TTC549 (cell line): ENCODE results near the gene SLC18B1.

ENCODE experiments used
- FAIRE-seq: peaks from 2 replicates; lab custom pipeline; 2012; peaks lifted over from hg19 to GRCh38; lab: Jason Lieb, UNC

The SLC18B1 gene

DNA sequence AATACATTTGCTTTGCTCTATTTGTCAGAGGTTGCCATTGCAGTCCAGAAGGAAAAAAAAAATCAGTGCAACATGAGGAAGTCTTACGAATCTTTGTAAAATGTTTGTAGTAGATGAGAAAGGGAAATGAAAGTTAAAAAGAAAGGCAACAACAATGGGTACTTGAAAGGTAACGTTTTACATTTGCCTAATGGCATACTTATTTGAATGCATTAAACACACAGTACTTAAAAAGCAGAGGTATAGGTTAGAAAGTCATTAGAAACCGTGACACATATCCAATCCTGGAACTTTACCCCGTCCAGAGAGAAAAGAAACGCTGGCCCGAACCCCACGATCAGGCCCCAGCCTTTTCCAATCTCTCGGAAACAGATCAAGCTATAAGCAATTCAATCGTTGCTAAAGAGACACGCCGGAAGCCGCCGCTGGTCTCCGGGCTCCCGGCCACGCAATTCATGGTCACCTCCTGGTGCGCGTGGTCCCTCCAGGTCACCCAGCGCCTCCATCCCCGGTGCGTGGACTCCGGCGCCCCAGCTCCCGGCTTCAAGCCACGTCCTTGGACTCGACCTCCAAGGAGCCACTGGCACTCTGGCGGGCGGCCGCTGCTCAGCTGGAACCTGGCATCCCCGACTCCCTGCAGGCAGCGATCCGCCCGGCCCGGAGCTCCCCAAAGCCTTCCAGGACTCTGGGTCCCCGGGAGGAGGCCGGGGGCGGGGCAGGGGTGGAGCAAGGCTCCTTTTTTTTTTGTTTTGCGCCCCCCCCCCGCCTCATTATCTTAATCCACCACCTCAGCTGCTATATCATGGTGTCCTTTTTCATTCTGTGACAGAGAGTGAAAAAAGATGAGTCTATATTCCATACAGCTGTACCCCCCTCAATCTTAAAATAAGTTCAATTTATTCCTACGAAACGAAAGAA lies at the start of gene SLC18B1:
TSS of gene SLC18B1 (minus strand) at position 687 of the 918 bp plus-strand sequence. CDS start at position 506, 181 bp downstream.
- no peak for FAIRE-seq

DNA sequence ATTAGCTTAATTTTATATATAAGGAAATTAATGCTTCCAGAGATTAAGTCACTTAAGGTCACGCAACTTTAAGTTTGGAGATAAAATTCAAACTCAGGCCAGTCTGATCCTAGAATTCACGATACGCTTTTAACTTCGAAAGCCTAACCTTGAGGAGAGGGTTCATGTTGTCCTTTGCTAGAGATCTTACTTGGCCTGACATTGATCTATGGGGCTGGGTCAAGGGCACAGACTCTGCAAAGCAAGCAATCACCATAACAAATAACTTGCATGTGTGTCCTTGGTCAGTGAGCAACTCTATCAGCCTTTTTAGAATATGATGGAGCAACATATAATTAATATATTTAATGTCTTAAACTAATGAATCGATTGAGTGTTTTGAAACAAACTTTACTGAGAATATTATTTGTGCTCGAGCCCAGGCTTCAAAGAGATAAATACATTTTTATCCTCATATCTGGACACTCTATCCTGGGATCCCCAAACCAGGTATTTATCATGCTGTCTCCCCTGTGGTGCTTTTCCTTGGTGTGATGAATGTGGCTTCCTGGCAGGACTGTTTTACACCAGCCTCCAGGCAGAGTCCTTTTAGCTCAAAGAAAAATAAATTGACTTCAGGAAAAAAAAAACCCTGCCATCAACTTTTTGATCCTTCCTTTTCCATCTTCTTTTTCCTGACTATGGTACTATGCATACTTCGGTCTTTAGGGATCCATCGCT lies 45.0 kb upstream of the SLC18B1 start:
- FAIRE-seq: no peak

DNA sequence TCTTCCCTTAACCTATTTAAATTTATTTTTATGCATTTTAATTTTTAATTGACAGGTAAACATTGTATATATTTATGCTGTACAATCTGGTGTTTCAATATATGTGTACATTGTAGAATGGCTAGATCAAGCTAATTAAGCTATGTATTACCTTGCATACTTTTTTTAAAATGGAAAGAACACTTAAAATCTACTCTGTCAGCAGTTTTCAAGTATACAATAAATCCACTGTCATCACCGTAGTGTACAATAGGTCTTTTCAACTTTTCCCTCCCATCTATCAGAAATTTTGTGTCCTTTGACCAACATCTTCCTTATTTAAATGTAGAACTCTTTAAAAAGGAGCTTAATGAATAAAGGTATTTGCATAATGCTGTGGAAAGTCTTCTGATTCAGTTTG lies 43.5 kb upstream of the SLC18B1 start:
- FAIRE-seq: no peak

DNA sequence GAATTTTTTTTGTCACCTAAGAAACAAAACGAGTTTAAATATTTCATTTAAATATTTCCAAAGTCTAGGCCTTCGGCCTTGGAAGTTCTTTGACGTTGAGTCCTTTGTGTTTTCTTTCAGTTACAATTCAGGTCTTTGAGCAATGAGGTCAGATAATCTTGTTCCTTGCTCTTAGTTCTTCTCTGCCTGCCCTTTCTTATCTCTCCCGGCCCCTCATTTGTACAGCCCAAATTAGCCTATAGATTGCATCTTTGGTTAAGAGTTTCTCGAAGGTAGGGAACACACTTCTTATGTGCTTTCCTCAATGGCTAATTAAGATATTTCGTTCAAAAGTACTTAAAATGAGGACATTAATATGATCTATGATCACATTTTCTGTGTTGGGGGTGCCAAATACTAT lies 34.5 kb upstream of the SLC18B1 start:
- FAIRE-seq: no peak

DNA sequence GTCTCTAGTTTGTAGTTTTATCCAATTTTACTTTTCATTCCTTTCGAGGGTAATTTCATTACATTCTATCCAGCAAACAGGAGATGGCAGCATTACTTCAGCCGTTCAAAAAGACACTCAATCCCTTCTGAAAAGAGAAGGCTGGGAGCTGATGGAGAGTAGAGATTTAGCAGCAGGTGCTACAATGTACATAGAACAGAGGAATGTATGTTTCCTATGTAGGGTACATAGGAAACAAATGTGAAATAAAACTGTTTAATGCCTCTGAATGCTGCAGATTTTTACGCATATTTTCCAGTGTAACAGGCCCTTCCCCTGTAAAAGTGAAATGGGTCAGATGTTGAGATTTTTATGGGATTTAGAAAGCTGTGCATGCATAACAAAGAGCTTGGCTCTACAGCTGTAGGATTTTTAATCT lies 31.9 kb upstream of the SLC18B1 start:
- FAIRE-seq: peak; percentile 76

DNA sequence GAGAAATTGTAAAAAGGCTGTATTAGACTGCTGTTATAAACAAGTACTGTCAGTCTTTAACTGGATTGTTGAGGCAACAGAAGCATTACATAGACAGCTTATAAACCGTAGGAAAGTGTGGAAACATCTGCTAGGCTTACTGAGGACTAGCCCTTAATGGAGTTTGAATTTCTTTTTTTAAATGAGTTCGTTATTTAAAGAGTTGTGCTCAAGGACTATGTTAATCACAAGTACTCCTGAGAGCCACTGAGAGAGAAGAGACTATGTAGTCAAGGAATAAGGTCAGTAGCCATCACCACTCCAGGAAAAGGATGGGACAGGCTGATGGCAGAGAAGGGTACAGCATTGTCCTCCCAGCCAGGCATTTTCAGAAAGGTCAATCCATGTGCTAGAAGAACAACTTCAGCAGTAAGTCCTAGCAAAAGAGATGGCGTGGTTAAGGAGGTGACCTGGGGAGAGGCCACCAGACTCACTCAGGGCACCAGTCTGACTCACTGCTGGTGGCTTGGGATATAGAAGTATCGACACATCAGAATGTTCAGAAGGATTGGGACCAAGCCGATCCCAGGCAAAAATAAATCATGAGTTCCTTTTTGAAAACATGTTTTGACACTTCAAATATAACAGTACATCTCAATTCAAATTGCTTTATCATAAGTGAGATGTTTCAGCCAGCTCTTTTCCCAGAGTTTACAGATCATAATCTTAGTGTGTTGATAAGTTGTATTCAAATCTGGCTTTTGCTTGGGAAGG lies 22.4 kb upstream of the SLC18B1 start:
- FAIRE-seq: peak; percentile 32

DNA sequence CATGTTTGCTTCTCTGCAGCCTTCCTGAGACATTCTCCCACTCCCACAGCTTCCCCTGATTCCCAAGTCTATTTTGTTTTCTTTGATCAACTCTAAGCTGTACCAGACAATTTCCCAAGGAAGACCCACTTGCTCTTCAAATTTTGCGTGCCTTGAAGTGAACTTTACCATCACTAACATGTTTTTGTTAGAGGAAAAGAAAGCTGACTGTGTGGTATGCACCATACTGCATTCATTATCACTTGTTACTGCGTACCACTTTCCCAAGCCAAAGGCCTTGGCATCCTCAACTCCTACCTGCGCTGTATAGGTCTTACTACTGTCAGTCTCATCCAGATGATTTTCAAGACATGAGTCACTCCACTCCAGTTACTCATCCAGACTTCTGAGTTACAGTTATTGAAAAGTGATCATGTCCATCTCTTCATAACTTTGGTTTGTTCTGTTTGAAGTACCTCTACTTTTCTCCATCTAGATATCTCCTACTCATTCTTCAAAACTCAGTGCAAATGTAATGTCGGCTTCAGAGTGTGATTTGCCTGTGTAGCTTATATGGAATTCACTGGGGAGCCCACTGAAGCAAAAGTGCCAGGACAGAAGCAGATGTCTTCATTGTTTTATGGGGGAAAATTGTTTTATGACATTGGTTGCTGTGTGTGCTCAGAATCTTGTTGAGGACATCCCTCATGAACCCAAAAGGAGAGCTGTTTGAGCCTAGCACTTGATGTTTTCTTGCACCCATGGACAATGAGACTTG lies 21.1 kb upstream of the SLC18B1 start:
- FAIRE-seq: no peak

DNA sequence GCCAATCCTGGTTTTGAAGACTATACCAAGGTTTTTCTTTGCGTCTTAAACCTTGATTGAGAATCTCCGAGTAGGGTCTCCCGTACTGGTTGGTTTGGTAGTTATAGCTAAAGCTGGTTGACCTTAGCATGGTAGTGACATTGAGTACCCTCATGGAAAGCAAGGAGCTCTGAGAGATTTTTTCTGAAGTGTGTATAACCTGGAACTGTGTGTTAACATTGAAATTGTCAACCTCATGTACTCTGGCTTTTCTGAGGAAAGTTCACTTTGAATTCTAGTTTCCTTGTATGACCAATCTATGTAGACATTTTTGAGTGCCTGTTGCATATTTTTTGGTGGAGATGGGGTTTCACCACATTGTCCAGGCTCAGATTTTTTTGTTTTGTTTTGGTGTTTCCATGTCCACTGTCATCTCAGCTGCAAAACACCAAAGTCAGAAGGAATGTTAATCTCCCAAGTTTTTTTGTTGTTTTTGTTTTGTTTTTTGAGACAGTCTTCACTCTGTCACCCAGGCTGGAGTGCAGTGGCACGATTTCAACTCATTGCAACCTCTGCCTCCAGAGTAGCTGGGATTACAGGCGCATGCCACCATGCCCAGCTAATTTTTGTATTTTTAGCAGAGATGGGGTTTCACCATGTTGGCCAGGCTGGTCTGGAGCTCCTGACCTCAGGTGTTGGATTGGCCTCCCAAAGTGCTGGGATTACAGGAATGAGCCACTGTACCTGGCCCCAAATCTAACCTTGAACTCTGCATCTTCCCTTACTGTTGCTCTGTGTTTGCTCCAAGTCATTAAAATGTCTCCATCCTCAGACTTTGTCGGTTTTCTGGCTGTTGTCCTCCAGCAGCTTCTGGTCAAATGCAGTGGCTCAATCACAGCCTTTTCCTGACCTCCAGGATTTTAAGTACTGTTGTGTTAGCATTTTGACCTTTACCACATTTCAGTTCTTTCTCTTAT lies 20.2 kb upstream of the SLC18B1 start:
- FAIRE-seq: no peak

DNA sequence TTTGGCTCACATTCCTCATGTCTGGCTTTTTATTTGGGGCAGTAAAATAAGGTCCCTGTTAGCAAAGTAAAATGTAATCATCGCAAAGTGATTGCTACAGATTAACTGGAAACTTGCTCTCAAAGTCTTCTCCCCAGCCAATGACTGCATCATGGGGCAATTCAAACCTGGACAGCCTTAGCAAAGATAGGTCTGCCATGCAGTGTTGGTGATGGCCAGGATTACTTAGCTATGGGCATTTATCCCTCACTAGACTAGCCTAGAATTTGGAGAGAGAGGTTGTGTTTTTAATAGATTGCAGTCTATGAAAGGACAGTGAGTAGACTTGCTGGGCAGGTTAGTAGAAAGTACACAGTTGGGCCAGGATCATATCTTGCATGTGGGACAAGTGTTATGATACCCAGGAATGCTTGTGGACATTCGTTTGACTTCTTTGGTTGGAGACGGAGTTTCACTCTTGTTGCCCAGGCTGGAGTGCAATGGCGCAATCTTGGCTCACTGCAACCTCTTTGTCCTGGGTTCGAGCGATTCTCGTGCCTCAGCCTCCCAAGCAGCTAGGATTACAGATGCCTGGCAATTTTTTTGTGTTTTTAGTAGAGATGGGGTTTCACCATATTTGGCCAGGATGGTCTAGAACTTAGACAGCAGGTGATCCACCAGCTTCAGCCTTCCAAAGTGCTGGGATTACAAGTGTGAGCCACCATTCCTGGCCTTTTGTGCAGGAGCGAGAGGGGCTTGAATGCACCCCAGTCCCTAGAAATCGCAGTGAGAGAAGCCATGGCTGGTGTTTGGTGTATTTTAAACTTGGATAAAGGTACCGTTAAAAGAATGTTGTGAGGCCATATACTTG lies 19.3 kb upstream of the SLC18B1 start:
- FAIRE-seq: no peak

DNA sequence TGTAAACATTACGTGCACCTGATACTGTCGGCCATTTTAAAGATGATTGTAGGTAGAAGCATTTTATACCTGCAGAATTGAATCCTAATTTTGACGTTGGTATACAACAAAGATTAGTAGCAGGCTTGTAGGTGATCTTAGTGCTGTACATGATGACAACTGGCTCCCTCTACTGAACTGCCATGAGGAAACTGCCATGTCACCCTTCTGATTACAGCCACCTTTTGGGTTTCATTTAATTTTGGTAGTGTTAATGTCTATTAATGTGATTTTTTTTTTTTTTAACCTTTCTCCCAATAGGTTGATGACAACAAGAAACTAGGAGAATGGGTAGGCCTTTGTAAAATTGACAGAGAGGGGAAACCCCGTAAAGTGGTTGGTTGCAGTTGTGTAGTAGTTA lies 18.2 kb upstream of the SLC18B1 start:
- no peak for FAIRE-seq

DNA sequence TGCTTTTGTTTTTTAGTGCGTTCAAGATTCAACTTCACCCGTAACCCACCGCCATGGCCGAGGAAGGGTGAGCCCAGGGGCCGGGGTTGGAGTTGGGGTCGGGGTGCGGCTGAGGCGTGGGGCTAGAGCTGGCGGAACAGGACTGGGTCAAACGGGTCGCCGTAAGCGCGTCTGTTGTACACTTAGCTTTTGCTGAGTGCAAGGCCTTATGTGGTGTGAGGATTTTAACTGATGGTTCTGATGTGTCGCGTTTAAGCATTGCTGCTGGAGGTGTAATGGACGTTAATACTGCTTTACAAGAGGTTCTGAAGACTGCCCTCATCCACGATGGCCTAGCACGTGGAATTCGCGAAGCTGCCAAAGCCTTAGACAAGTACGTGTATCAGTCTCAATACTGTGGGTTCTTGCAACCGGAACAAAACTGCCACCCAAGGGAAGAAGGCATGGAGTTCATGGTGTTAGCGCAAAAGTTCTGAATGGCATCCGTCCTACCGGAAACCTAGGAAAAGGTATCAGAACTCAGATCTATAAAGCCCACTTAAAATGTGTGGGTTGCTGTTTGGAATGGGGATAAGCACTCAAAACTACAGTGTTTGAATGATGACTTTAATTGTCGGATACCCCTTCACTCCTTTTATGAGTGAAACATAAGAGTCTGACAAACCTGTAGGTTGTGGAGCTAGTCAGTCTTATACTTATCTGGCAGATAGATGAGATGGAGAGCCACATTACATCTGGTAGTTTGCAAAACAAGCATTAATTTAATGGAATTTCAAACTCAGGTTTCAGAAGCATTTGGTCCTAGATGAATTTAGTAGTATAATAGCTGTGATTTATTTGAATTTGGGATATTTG lies 16.5 kb upstream of the SLC18B1 start:
- FAIRE-seq: no peak

DNA sequence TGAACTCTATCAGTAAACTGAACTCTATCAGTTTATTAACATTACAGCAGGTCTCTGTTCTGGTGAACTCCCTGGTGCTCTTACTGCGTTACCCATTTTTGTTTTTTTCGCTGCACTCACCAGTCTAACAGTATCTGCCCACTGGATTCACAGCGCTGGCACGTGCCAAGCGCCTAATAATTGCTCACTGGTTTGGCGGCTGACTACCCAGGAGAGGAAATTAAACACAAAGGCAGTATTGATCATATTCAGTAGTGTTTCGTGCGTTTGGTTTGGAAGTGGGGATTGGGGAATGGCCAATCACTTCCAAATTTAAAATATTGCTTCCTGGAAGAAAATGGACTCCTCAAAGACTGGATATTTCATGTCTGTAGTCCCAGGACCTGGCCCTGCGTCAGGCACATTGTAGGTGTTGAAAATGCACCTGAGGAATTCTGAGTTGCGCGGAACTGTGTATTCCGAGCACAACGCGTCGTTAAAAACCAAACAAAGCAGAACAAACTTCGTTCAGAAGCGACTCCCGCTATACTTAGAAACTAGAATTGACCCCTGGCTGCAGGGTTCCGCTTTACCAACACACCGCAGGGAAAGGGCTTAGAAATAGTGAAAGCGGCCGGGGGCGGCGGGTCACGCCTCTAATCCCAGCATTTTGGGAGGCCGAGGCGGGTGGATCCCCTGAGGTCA lies 14.9 kb upstream of the SLC18B1 start:
- FAIRE-seq: no peak

DNA sequence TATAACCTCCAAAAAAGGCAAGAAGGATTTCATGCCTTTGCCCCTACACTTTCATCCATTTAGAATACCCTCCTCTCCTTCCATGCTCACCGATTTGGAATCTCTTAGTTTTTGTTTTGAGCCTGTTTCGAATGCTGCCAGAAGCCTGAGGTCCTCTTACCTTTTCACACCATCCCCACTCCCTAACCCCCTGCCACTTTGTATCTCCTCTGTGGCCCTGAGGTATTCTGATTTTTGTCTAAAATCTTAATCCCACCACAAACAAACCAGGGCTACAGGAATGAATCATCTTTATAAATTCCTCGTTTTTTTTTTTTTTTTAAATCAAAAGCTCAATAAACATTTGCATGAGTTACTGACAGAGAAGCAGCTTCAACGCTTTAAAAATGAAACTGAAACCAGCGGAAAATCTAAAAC lies 14.3 kb upstream of the SLC18B1 start:
- no peak for FAIRE-seq

DNA sequence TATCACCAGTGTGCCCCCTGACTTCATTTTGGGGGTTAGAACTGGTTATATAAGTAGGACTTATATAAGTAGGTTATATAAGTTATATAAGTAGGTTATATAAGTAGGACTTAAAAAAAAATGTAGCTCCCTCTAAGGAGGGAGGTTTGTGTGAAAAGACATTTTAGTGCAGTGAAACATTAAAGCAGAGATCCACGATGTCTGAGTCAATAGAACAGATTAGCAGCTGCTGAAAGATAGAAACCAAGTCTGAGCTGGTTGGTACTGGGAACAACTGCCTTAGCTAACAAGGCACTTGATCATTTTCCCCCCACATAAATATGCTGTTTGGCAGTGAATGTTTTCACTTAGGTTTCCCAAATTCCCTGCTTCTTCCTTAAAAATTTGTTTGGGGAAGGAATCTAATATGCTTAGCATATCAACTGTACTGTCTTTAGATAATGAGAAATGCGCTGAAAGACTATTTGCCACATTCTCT lies 13.9 kb upstream of the SLC18B1 start:
- FAIRE-seq: no peak

DNA sequence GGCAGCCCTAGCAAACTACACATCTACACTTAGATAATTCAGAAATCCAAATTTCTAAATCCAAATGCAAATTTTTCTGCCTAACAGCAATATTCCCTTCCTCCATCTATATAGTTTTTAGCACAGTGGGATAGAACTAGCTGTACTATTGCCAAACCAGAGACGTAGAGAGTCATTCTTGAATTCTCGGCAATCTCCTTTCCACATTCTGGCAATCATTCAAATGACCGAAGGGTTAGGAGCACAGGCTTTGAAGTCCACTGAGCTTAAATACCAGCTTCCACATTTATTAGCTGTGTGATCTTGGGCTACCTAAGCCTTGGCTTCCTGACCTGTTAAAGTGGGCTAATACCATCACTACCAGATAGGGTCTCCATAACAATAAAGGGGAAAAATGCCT lies 12.8 kb upstream of the SLC18B1 start:
- no peak for FAIRE-seq

DNA sequence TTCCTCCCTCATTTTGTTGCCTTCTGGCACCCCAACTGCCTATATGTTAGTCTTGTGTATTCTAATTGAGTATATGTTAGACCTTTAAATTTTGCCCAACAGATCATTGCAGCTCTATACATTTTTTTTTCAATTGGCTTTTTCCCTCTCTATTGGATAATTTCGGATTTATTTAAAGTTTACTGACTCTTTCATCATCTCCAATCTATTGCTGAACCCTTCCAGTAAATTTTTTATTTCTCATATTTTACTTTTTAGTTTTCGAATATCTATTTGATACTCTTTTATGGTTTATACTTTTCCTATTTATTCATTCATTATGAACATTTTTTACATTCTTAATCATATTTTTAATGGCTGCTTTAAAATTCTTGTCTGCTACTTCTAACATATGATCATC lies 7.1 kb upstream of the SLC18B1 start:
- no peak for FAIRE-seq

DNA sequence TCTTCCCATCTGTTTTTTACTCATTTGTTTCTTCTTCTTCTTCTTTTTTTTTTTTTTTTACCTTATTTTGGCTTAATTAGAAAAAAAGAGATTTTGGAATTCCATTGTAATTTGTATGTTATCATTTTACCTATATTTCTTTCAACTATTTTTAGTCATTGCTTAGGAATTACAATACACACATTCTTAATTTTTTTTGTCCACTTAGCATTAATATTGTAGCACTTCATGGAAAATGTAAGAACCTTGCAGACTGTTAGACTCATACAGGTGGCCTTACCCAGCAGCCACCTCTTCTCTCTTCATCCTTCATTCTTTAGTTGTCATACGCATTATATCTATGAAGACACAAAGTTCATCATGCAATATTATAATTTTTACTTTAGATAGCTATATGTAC lies 5.8 kb upstream of the SLC18B1 start:
- no peak for FAIRE-seq

DNA sequence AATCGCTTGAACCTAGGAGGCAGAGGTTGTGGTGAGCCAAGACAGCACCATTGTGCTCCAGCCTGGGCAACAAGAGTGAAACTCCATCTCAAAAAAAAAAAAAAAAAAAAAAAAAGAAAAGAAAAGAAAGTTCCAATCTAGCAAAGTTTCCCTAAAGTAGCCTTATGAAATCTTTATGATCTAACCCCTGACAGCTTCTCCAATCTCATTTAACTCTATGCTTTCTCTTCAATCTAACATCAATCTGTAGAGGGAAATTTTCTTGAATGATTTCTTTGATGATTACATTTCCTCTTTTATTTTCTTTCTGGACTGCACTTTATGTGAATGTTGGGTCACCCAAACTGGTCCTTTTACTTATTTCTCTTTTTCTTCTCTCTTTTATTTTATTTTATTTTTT lies 2.2 kb upstream of the SLC18B1 start:
- no peak for FAIRE-seq
